Mesendoderm (in vitro differentiated cells): ENCODE data around the gene NDUFS5.
"Not testable (repeated sequence)": the region's sequence is repeated elsewhere in the genome, so short reads cannot be mapped to it uniquely, and the experiment has no call there.

Experiments
- DNase-seq: peaks from one replicate; pipeline ENCODE4 v3.0.0; 2013
- H2AK5ac ChIP-seq: 2 replicates; pipeline ENCODE4 v1.6.1; 2013; ENCODE audit warnings: low read length, inconsistent platforms
- H2BK120ac ChIP-seq: 2 replicates; pipeline ENCODE4 v1.6.1; 2013; ENCODE audit warnings: low read depth, mild to moderate bottlenecking, low read length, moderate library complexity, mixed read lengths
- H2BK15ac ChIP-seq: replicated peaks from 2 replicates; pipeline ENCODE4 v1.6.1; 2013; ENCODE audit warnings: low read depth, mild to moderate bottlenecking, moderate library complexity
- H2BK5ac ChIP-seq: 2 replicates; pipeline ENCODE4 v1.6.1; 2013; ENCODE audit warnings: low read length, inconsistent platforms
- H3K18ac ChIP-seq: 2 replicates; pipeline ENCODE4 v1.6.1; 2013; ENCODE audit warnings: mild to moderate bottlenecking, low read length, mixed read lengths
- H3K23ac ChIP-seq: one replicate; pipeline ENCODE4 v1.6.1; 2013; ENCODE audit warnings: low read length
- H3K27ac ChIP-seq: 2 replicates; pipeline ENCODE4 v1.5.1; 2013; ENCODE audit warnings: low read depth, mild to moderate bottlenecking, inconsistent platforms, low read length, moderate library complexity
- H3K27me3 ChIP-seq: 2 replicates; pipeline ENCODE4 v1.6.1; 2013; ENCODE audit warnings: low read length, control low read depth, mild to moderate bottlenecking, inconsistent platforms; ENCODE audit not compliant: insufficient read depth, poor library complexity
- H3K36me3 ChIP-seq: 2 replicates; pipeline ENCODE4 v1.6.1; 2013; ENCODE audit warnings: low read length, inconsistent platforms; ENCODE audit not compliant: control insufficient read depth, insufficient read depth
- H3K4ac ChIP-seq: one replicate; pipeline ENCODE4 v1.6.1; 2013; ENCODE audit warnings: low read depth, mild to moderate bottlenecking, low read length, moderate library complexity
- H3K4me1 ChIP-seq: 2 replicates; pipeline ENCODE4 v1.6.1; 2013; ENCODE audit warnings: low read depth, low read length, inconsistent platforms; ENCODE audit not compliant: control insufficient read depth
- H3K4me2 ChIP-seq: 2 replicates; pipeline ENCODE4 v1.6.1; 2013; ENCODE audit warnings: low read length
- H3K4me3 ChIP-seq: 2 replicates; pipeline ENCODE4 v1.5.1; 2013; ENCODE audit warnings: mild to moderate bottlenecking, low read length
- H3K56ac ChIP-seq: one replicate; pipeline ENCODE4 v1.6.1; 2013; ENCODE audit warnings: low read length
- H3K79me1 ChIP-seq: 2 replicates; pipeline ENCODE4 v1.6.1; 2013; ENCODE audit warnings: low read length, inconsistent platforms
- H3K79me2 ChIP-seq: 2 replicates; pipeline ENCODE4 v1.6.1; 2013; ENCODE audit warnings: mild to moderate bottlenecking, low read length; ENCODE audit not compliant: control insufficient read depth, insufficient read depth
- H3K9ac ChIP-seq: 2 replicates; pipeline ENCODE4 v1.6.1; 2013; ENCODE audit warnings: low read length, inconsistent platforms
- H4K5ac ChIP-seq: one replicate; pipeline ENCODE4 v1.6.1; 2013; ENCODE audit warnings: low read length
- H4K8ac ChIP-seq: one replicate; pipeline ENCODE4 v1.6.1; 2013; ENCODE audit warnings: low read depth, mild to moderate bottlenecking, control low read depth, low read length, moderate library complexity
- WGBS: extraction: QIAGEN DNeasy Blood & Tissue Kit; methylation state at CpG from one replicate; pipeline ENCODE4 v1.1.7; 2013; ENCODE audit warnings: low lambda C conversion rate, missing lambda C conversion rate; ENCODE audit not compliant: insufficient coverage; ENCODE audit errors: extremely low coverage; 5-methylcytosine and 5-hydroxymethylcytosine counted together

NDUFS5 gene

GRCh38 chr1:39071557-39071956 is 45.4 kb downstream of the NDUFS5 start:
- not testable (repeated sequence) for H3K18ac ChIP-seq, H3K56ac ChIP-seq, H3K4me2 ChIP-seq, H2AK5ac ChIP-seq, DNase-seq, H2BK15ac ChIP-seq, H3K9ac ChIP-seq, H3K4me3 ChIP-seq, H3K27me3 ChIP-seq, H3K79me2 ChIP-seq, H3K27ac ChIP-seq, H3K36me3 ChIP-seq, H3K4ac ChIP-seq, H3K4me1 ChIP-seq, H4K5ac ChIP-seq, H3K23ac ChIP-seq, H4K8ac ChIP-seq, H2BK120ac ChIP-seq, H3K79me1 ChIP-seq, H2BK5ac ChIP-seq

GRCh38 chr1:39076127-39076798 is 50.1 kb downstream of the NDUFS5 start:
- Histone ChIP-seq H4K8ac (no peak overlapping the region), H2BK120ac (no peak overlapping the region), H3K4me3 (no peak overlapping the region), H4K5ac (no peak overlapping the region), H3K9ac (no peak overlapping the region), H3K56ac (no peak overlapping the region), H3K4ac (no peak overlapping the region), H3K4me1 (no peaks in the 10 kb centered on the region), H3K79me1 (no peaks in the 10 kb centered on the region), H3K36me3 (no peaks in the 10 kb centered on the region), H3K27me3 (peaks cover 2% of the 10 kb centered on the region), H3K23ac (no peak overlapping the region), H3K4me2 (no peak overlapping the region), H2BK5ac (no peak overlapping the region), H3K27ac (no peak overlapping the region), H2AK5ac (no peak overlapping the region), H3K18ac (no peak overlapping the region), H3K79me2 (no peaks in the 10 kb centered on the region), H2BK15ac (no peak overlapping the region)
- WGBS, result no CpG with 5 or more reads among the region's 13 CpGs
- DNase-seq, result no peak

- no peaks in the 10 kb centered on the region for H3K36me3 ChIP-seq
- H2BK120ac ChIP-seq, result no peak overlapping the region
- H3K23ac ChIP-seq, result no peak overlapping the region
- H3K79me1 ChIP-seq, result no peaks in the 10 kb centered on the region
- no peak overlapping the region for H3K9ac ChIP-seq
- no peak overlapping the region for H2BK5ac ChIP-seq
- H3K4me3 ChIP-seq, result no peak overlapping the region
- H3K4me1 ChIP-seq, result no peaks in the 10 kb centered on the region
- H3K56ac ChIP-seq, result no peak overlapping the region
- H3K27ac ChIP-seq, result no peak overlapping the region
- H3K27me3 ChIP-seq, result peaks cover 2% of the 10 kb centered on the region
- no peak overlapping the region for H3K4ac ChIP-seq
- no peak overlapping the region for H4K5ac ChIP-seq
- H3K79me2 ChIP-seq, result no peaks in the 10 kb centered on the region
- DNase-seq, result no peak
- H2AK5ac ChIP-seq, result no peak overlapping the region
- H3K4me2 ChIP-seq, result no peak overlapping the region
- no peak overlapping the region for H2BK15ac ChIP-seq
- no CpG with 5 or more reads among the region's 2 CpGs for WGBS
- H3K18ac ChIP-seq, result no peak overlapping the region
- H4K8ac ChIP-seq, result no peak overlapping the region
These were observed 50.6 kb downstream of the NDUFS5 start for GRCh38 chr1:39076799-39077148.

- Histone ChIP-seq H3K79me1 (no peaks in the 10 kb centered on the region), H4K8ac (no peak overlapping the region), H3K18ac (no peak overlapping the region), H3K4me2 (no peak overlapping the region), H4K5ac (no peak overlapping the region), H3K9ac (no peak overlapping the region), H3K4ac (no peak overlapping the region), H3K23ac (no peak overlapping the region), H3K56ac (no peak overlapping the region), H3K36me3 (no peaks in the 10 kb centered on the region), H2AK5ac (no peak overlapping the region), H2BK5ac (no peak overlapping the region), H3K4me3 (no peak overlapping the region), H3K27ac (no peak overlapping the region), H2BK120ac (no peak overlapping the region), H2BK15ac (no peak overlapping the region), H3K27me3 (peaks cover 5% of the 10 kb centered on the region), H3K4me1 (no peaks in the 10 kb centered on the region), H3K79me2 (no peaks in the 10 kb centered on the region)
- no peak for DNase-seq
- no CpG with 5 or more reads among the region's 12 CpGs for WGBS
These were observed 54.2 kb downstream of the NDUFS5 start for GRCh38 chr1:39080269-39080826.

- Histone ChIP-seq H3K18ac (no peak overlapping the region), H3K79me2 (no peaks in the 10 kb centered on the region), H2BK5ac (no peak overlapping the region), H2BK15ac (no peak overlapping the region), H3K56ac (peak overlapping the region; percentile 54), H3K4me1 (no peaks in the 10 kb centered on the region), H3K23ac (no peak overlapping the region), H3K27me3 (peaks cover 5% of the 10 kb centered on the region), H3K4ac (no peak overlapping the region), H4K8ac (no peak overlapping the region), H3K79me1 (no peaks in the 10 kb centered on the region), H3K9ac (no peak overlapping the region), H2AK5ac (no peak overlapping the region), H3K27ac (no peak overlapping the region), H4K5ac (no peak overlapping the region), H2BK120ac (no peak overlapping the region), H3K4me2 (peak overlapping the region; percentile 36), H3K4me3 (no peak overlapping the region), H3K36me3 (no peaks in the 10 kb centered on the region)
- no CpG with 5 or more reads among the region's 35 CpGs for WGBS
- no peak for DNase-seq
These were observed 54.7 kb downstream of the NDUFS5 start for GRCh38 chr1:39080831-39081270.
